HUDEP-2 (cell line): Measurements from ENCODE around the gene UBE2E2.

Source experiments
- DNase-seq, 76 experiments: peaks; one replicate each; lab custom pipeline; 2025; ENCODE audit not compliant: unreplicated experiment in 76 of 76; lab: John Stamatoyannopoulos, UW

UBE2E2 gene

GRCh38 chr3:23377928-23378672 lies 175.0 kb downstream of the UBE2E2 start:
- no peak for DNase-seq

DNA sequence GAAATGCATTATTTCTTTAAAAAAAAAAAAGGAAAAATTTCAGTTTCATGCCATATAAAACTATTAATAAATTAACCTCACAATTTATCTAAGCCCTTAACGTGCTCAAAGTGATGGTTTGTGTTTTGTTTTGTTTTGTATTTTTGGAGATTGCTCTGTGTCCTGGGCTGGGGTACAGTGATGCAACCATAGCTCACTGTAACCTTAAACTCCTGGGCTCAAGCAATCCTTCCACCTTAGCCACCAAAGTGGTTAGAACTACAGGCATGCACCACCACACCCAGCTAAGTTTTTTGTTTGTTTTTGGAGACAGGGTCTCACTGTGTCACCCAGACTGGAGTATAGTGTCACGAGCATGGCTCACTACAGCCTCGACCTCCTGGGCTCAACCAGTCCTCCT lies 180.7 kb downstream of the UBE2E2 start:
- DNase-seq: no peak

DNA sequence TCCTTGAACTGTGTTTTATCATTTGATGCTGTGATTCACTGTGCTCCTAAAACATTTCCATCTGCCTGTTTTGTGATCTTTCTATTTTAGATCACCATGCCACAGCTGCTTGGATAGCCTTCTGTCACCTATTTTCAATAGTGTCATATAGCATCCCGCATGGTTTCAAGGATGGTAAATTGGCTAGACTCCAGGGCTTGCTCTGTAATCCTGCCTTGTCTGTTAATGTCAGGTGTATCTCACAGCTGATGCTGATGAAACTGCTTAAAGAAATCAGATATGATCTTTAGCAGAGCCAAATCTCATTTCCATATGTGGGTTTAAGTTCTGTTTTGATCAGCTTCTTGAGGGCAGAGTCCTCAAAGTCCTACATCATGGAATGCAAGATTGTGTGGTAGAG lies 182.2 kb downstream of the UBE2E2 start:
- no peak for DNase-seq

- DNase-seq: no peak
Measured at GRCh38 chr3:23387286-23387918, 184.3 kb downstream of the UBE2E2 start.

- DNase-seq: no peak
Measured at GRCh38 chr3:23389089-23389488, 186.0 kb downstream of the UBE2E2 start.

GRCh38 chr3:23389686-23390085 lies 186.6 kb downstream of the UBE2E2 start:
- no peak for DNase-seq

DNA sequence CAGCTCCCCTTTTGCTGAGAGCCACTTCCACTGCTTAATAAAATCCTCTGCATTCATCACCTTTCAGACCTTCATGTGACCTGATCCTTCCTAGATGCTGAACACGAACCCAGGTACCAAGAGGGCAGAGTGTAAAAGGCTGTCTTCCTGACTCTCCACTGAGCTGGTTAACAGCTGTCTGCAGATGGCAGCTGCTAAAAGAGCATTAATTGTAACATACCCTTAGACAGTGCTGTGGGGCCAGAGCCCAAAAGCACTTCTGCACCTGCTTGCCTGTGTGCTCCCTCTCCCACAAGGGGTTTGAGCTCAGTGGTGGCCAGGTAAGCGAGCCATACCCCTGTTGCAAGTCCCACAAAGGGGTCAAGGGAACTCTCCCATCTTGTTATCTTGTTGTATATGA lies 187.3 kb downstream of the UBE2E2 start:
- DNase-seq: no peak

GRCh38 chr3:23390989-23391553 lies 187.9 kb downstream of the UBE2E2 start:
- DNase-seq: no peak

- no peak for DNase-seq
Measured at GRCh38 chr3:23395115-23395514, 192.0 kb downstream of the UBE2E2 start.

GRCh38 chr3:23396746-23397145 lies 193.6 kb downstream of the UBE2E2 start:
- no peak for DNase-seq

DNA sequence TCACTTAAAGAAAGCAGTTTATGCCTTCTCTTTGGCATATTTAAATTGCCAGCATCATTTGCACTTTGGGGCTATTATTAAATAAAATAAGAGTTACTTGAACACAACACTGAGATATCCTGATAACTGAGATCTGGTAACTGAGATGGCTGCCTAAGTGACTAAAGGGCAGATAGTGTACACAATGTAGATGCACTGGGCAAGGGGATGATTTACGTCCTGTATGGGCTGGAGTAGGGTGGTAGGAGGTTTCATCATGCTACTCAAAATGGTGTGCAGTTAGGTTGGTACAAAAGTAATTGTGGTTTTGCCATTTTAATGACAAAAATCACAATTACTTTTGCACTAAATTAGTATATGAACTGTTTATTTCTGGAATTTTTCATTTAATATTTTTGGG lies 196.1 kb downstream of the UBE2E2 start:
- no peak for DNase-seq

- no peak for DNase-seq
Measured at GRCh38 chr3:23402728-23403492, 199.8 kb downstream of the UBE2E2 start.

- no peak for DNase-seq
Measured at GRCh38 chr3:23404246-23404645, 201.1 kb downstream of the UBE2E2 start.

- DNase-seq: no peak
Measured at GRCh38 chr3:23405081-23405480, 202.0 kb downstream of the UBE2E2 start.

DNA sequence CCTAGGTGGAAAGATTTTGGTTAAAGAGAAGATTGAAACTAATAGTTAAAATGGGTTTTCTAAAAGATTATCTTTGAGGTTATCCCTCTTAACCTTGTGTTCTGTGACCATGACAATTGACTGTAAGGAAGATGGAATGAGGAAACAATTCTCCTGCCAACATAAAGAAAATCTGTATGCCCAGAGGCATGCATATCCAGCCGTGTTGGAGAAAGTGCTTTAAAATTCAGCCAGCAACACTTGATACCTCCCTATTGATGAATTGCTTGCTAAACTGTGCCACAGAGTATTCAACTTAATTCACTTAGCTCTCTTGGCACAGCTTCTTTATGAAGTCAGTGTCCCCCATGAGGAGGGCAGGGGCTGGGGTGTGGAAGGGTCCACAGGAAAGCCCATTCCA lies 203.5 kb downstream of the UBE2E2 start:
- no peak for DNase-seq

DNA sequence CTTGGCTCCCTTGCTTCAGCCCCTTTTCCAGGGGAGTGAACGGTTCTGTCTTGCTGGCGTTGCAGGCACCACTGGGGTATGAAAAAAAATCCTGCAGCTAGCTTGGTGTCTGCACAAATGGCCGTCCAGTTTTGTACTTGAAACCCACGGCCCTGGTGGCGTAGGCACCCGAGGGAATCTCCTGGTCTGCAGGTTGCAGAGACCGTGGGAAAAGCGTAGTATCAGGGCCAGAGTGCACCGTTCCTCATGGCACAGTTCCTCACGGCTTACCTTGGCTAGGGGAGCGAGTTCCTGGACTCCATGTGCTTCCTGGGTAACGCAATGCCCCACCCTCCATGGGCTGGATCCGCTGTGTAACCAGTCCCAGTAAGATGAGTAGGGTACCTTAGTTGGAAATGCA lies 214.9 kb downstream of the UBE2E2 start:
- DNase-seq: no peak

DNA sequence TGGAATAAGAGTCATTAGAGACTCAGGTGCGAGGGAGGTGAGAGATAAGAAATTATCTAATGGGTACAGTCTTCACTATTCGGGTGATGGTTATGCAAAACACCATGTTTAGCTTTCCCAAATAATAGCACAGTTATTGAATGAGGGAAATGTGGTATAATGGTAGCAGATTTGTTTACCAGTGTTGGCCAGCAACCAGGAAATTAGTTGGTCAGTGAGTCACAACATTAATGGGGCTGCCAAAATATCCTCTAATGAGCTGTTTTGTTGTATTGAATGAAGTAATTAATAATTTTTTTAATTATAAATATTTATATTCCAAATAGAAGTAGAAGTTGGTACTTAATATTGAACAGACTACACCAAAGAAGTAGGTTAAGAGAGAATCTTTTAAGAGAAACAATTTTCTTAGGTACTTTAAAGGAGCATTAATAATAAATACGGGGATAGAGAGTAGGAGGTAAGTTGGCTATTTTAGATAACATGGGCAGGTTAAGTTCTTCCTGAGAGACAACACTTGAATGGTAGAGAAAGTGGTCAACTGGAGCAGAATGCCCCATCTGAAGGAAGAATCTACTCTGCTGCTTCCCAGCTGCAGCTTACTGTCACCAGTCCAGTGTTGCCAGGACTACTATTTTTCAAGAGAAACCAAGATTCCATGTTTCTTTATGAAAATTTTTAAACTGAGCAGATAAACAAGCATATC lies 218.8 kb downstream of the UBE2E2 start:
- DNase-seq: no peak

DNA sequence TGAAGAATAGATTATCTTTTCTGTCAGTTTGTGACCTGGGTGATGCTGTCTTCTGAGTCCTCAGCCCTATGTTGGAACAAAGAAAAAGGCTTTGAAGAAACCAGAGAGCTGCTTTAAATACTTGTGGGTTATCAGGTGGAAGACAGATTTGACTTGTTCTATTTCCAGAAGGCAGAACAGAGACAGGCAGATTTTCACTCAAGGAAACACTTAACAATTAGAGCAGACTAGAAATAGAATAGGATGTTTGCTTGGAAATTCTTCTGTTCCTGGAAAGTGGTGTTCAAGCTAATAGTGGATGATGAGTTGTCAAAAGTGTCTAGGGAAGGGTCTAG lies 219.4 kb downstream of the UBE2E2 start:
- DNase-seq: no peak

DNA sequence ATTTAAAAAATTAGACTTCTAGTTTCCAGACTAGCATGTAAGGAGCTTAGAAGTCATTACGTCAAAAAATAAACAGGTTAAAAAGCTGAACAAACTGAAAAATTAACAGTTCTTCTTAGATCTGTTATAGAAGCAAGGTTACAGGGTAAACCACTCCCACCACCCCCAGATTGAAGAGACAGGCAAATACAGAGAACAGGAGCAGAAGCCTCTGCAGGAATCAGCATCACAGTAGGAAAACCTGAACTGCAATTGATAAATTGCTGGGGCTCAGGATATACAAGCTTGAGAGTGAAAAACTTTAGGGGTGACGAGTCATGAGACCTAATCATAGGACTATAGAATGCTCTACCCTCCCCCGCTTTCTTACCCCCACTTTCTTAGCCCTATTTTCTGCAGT lies 222.3 kb downstream of the UBE2E2 start:
- no peak for DNase-seq

- DNase-seq: no peak
Measured at GRCh38 chr3:23430781-23431398, 227.8 kb downstream of the UBE2E2 start.

DNA sequence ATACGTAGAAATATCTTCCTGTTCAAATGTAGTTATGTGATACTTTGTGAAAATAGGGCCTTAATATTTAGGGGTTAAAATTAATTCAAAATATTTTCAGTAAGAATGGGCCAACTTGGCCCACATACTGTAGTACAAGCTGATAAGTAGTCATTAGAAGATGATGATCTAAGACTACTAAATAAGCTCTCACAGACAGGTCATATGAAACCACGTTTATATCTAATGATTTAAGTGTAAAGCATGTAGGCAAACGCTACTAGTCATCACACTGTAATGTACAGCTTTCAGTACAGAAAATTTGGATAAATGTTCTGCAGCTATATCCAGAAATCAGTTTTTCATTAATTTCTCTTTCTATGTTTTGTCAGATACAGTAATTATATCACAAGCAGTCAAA lies 228.6 kb downstream of the UBE2E2 start:
- no peak for DNase-seq
